HUES6 (cell line): Measurements from ENCODE around the gene NPM3.

Experiments
- H3K27ac ChIP-seq: 2 replicates; pipeline ENCODE4 v1.7.0; 2013; ENCODE audit warnings: low read depth, mild to moderate bottlenecking, low read length, inconsistent platforms
- H3K27me3 ChIP-seq: 2 replicates; pipeline ENCODE4 v1.6.1; 2013; ENCODE audit warnings: low read length; ENCODE audit not compliant: control insufficient read depth, insufficient read depth
- H3K36me3 ChIP-seq: 2 replicates; pipeline ENCODE4 v1.6.1; 2013; ENCODE audit warnings: low read length; ENCODE audit not compliant: control insufficient read depth, insufficient read depth
- H3K4me1 ChIP-seq: 2 replicates; pipeline ENCODE4 v1.6.1; 2013; ENCODE audit warnings: low read length; ENCODE audit not compliant: control insufficient read depth, insufficient read depth
- H3K4me3 ChIP-seq: 2 replicates; pipeline ENCODE4 v1.5.1; 2013; ENCODE audit warnings: low read depth, low read length
- H3K9ac ChIP-seq: one replicate; pipeline ENCODE4 v1.6.1; 2013; ENCODE audit warnings: mild to moderate bottlenecking, low read length
- H3K9me3 ChIP-seq: 2 replicates; pipeline ENCODE4 v1.6.1; 2013; ENCODE audit warnings: low read depth, low read length; ENCODE audit not compliant: control insufficient read depth, insufficient read depth

Gene NPM3

GRCh38 chr10:101818872-101819633 is 35.8 kb upstream of the NPM3 start:
- Histone ChIP-seq H3K27ac (0 out of 2 replicates have a peak overlapping the region, but pooled peaks have one; percentile 7), H3K4me3 (peak overlapping the region; percentile 98), H3K4me1 (peaks cover 11% of the 10 kb centered on the region), H3K9me3 (no peaks in the 10 kb centered on the region), H3K36me3 (no peaks in the 10 kb centered on the region), H3K9ac (peak overlapping the region; percentile 99), H3K27me3 (no peaks in the 10 kb centered on the region)

- H3K4me3 ChIP-seq, result peak within 1 kb of the TSS; percentile 98
- H3K27me3 ChIP-seq, result no peaks in the 10 kb centered on the region
- peak within 1 kb of the TSS; percentile 96 for H3K27ac ChIP-seq
Observed at GRCh38 chr10:101818119-101818871, 35.0 kb upstream of the NPM3 start, which contains the start of gene OGA. Gene OGA (minus strand): TSS chr10:101818444. CDS start chr10:101818022, 422 bp downstream.

GRCh38 chr10:101817337-101818118 is 34.3 kb upstream of the NPM3 start:
- peaks cover 14% of the 10 kb centered on the region for H3K4me1 ChIP-seq
- H3K36me3 ChIP-seq, result peaks cover 9% of the 10 kb centered on the region
- H3K9ac ChIP-seq, result peak overlapping the region; percentile 99
- peak overlapping the region; percentile 98 for H3K4me3 ChIP-seq
- H3K27me3 ChIP-seq, result no peaks in the 10 kb centered on the region
- H3K9me3 ChIP-seq, result no peaks in the 10 kb centered on the region
- peak overlapping the region; percentile 96 for H3K27ac ChIP-seq

More at GRCh38 chr10:101818119-101818871, 35.0 kb upstream of the NPM3 start, which contains the start of gene OGA:
- Histone ChIP-seq H3K4me1 (peaks cover 14% of the 10 kb centered on the region), H3K9me3 (no peaks in the 10 kb centered on the region), H3K9ac (peak within 1 kb of the TSS; percentile 99), H3K36me3 (peaks cover 2% of the 10 kb centered on the region; the same call in 1 of the 2 replicates)

- 0 out of 2 replicates have a peak overlapping the region, but pooled peaks have one; percentile 96 for H3K27ac ChIP-seq
- peak overlapping the region; percentile 98 for H3K4me3 ChIP-seq
- H3K27me3 ChIP-seq, result no peaks in the 10 kb centered on the region
- H3K36me3 ChIP-seq, result peaks cover 16% of the 10 kb centered on the region
- peak overlapping the region; percentile 99 for H3K9ac ChIP-seq
- H3K4me1 ChIP-seq, result peaks cover 18% of the 10 kb centered on the region
- no peaks in the 10 kb centered on the region for H3K9me3 ChIP-seq
Observed at GRCh38 chr10:101816913-101817336, 33.7 kb upstream of the NPM3 start.

- Histone ChIP-seq H3K9me3 (no peaks in the 10 kb centered on the region), H3K9ac (peak overlapping the region; percentile 71), H3K4me3 (peak overlapping the region; percentile 98), H3K4me1 (peaks cover 18% of the 10 kb centered on the region), H3K27ac (no peak overlapping the region), H3K27me3 (no peaks in the 10 kb centered on the region), H3K36me3 (peaks cover 21% of the 10 kb centered on the region)
Observed at GRCh38 chr10:101816376-101816775, 33.1 kb upstream of the NPM3 start.

- Histone ChIP-seq H3K4me1 (peaks cover 18% of the 10 kb centered on the region), H3K27me3 (no peaks in the 10 kb centered on the region), H3K9ac (peak overlapping the region; percentile 42), H3K36me3 (peaks cover 39% of the 10 kb centered on the region), H3K27ac (peak overlapping the region; percentile 32; the same call in 1 of the 2 replicates), H3K4me3 (peak overlapping the region; percentile 98), H3K9me3 (no peaks in the 10 kb centered on the region)
Observed at GRCh38 chr10:101814466-101815071, 31.3 kb upstream of the NPM3 start.

GRCh38 chr10:101812606-101813005 is 29.4 kb upstream of the NPM3 start:
- Histone ChIP-seq H3K4me3 (no peak overlapping the region), H3K9ac (no peak overlapping the region), H3K27me3 (no peaks in the 10 kb centered on the region), H3K4me1 (peaks cover 18% of the 10 kb centered on the region), H3K27ac (no peak overlapping the region), H3K36me3 (peaks cover 58% of the 10 kb centered on the region), H3K9me3 (no peaks in the 10 kb centered on the region)

- no peaks in the 10 kb centered on the region for H3K9me3 ChIP-seq
- H3K27ac ChIP-seq, result no peak overlapping the region
- H3K4me1 ChIP-seq, result peaks cover 2% of the 10 kb centered on the region; the same call in 1 of the 2 replicates
- peaks cover 98% of the 10 kb centered on the region for H3K36me3 ChIP-seq
- H3K4me3 ChIP-seq, result no peak overlapping the region
- H3K9ac ChIP-seq, result no peak overlapping the region
- H3K27me3 ChIP-seq, result no peaks in the 10 kb centered on the region
Observed at GRCh38 chr10:101807158-101807557, 23.9 kb upstream of the NPM3 start.

GRCh38 chr10:101803511-101803910 is 20.3 kb upstream of the NPM3 start:
- H3K27ac ChIP-seq, result no peak overlapping the region
- H3K36me3 ChIP-seq, result peaks cover 98% of the 10 kb centered on the region
- H3K4me3 ChIP-seq, result no peak overlapping the region
- H3K4me1 ChIP-seq, result no peaks in the 10 kb centered on the region
- H3K9me3 ChIP-seq, result no peaks in the 10 kb centered on the region
- H3K9ac ChIP-seq, result no peak overlapping the region
- no peaks in the 10 kb centered on the region for H3K27me3 ChIP-seq

- no peaks in the 10 kb centered on the region for H3K4me1 ChIP-seq
- no peaks in the 10 kb centered on the region for H3K9me3 ChIP-seq
- H3K4me3 ChIP-seq, result no peak overlapping the region
- H3K27ac ChIP-seq, result no peak overlapping the region
- no peak overlapping the region for H3K9ac ChIP-seq
- peaks cover 99% of the 10 kb centered on the region for H3K36me3 ChIP-seq
- H3K27me3 ChIP-seq, result no peaks in the 10 kb centered on the region
Observed at GRCh38 chr10:101797403-101798059, 14.3 kb upstream of the NPM3 start.
